SK-N-MC (cell line): ENCODE results near the gene DMBT1.

Experiments used
- DNase-seq: peaks from one replicate; pipeline ENCODE4 v3.0.0-alpha.2; 2011; ENCODE audit warnings: low read depth, low spot score
- H3K27ac ChIP-seq: fragments of 200-600 bp; sonication (generic); 2 replicates; pipeline ENCODE4 v1.5.1; 2016; ENCODE audit warnings: mixed run types
- H3K36me3 ChIP-seq: fragments of 200-600 bp; sonication (generic); 2 replicates; pipeline ENCODE4 v1.6.1; 2017; ENCODE audit warnings: antibody characterized with exemption, low read length, mixed read lengths; ENCODE audit not compliant: insufficient read depth
- H3K4me3 ChIP-seq: fragments of 200-600 bp; sonication (generic); 2 replicates; pipeline ENCODE4 v1.5.1; 2016
- H3K9ac ChIP-seq: fragments of 200-600 bp; sonication (generic); 2 replicates; pipeline ENCODE4 v1.8.0; 2017; ENCODE audit warnings: mixed run types, mixed read lengths; ENCODE audit not compliant: insufficient read length
- H3K9me3 ChIP-seq: fragments of 200-600 bp; sonication (generic); 2 replicates; pipeline ENCODE4 v1.6.1; 2017; ENCODE audit warnings: low read depth, mild to moderate bottlenecking, antibody characterized with exemption, low read length, moderate library complexity, mixed read lengths
- EZH2 ChIP-seq: fragments of 200-600 bp; sonication (generic); IDR thresholded peaks from one replicate; pipeline ENCODE4 v1.6.1; 2017; ENCODE audit warnings: antibody characterized with exemption
- FOXP2 ChIP-seq: optimal IDR thresholded peaks from 2 replicates; pipeline ENCODE3; 2011; ENCODE audit warnings: mild to moderate bottlenecking, moderate library complexity; ENCODE audit not compliant: insufficient read depth; ENCODE audit errors: extremely low read length, control extremely low read depth
- POLR2AphosphoS5 ChIP-seq: IDR thresholded peaks from 2 replicates; pipeline ENCODE4 v1.6.1; 2012; ENCODE audit warnings: mild to moderate bottlenecking, low read depth, low read length, borderline replicate concordance

Gene DMBT1

GRCh38 chr10:122543676-122544445 is 16.7 kb upstream of the DMBT1 start:
- no peak overlapping the region for H3K4me3 ChIP-seq
- no peak overlapping the region for H3K27ac ChIP-seq
- TF ChIP-seq EZH2: no peak
- TF ChIP-seq POLR2AphosphoS5: no peak
- no peak for TF ChIP-seq FOXP2
- H3K9me3 ChIP-seq: no peaks in the 10 kb centered on the region
- DNase-seq: no peak
- H3K36me3 ChIP-seq: no peaks in the 10 kb centered on the region
- no peak overlapping the region for H3K9ac ChIP-seq

- H3K36me3 ChIP-seq: no peaks in the 10 kb centered on the region
- H3K9me3 ChIP-seq: no peaks in the 10 kb centered on the region
- H3K4me3 ChIP-seq: no peak overlapping the region
- no peak overlapping the region for H3K9ac ChIP-seq
- no peak for DNase-seq
- TF ChIP-seq POLR2AphosphoS5: no peak
- no peak for TF ChIP-seq EZH2
- no peak for TF ChIP-seq FOXP2
- no peak overlapping the region for H3K27ac ChIP-seq
Observed at GRCh38 chr10:122544493-122544892, 16.1 kb upstream of the DMBT1 start.

GRCh38 chr10:122546242-122546641 is 14.3 kb upstream of the DMBT1 start:
- no peak for TF ChIP-seq EZH2
- TF ChIP-seq POLR2AphosphoS5: no peak
- no peak for TF ChIP-seq FOXP2
- H3K36me3 ChIP-seq: no peaks in the 10 kb centered on the region
- DNase-seq: no peak
- H3K4me3 ChIP-seq: no peak overlapping the region
- H3K9ac ChIP-seq: no peak overlapping the region
- H3K27ac ChIP-seq: no peak overlapping the region
- no peaks in the 10 kb centered on the region for H3K9me3 ChIP-seq

GRCh38 chr10:122548407-122549085 is 12.0 kb upstream of the DMBT1 start:
- no peak for TF ChIP-seq EZH2
- TF ChIP-seq FOXP2: no peak
- TF ChIP-seq POLR2AphosphoS5: no peak
- no peak for DNase-seq

GRCh38 chr10:122549636-122550035 is 10.9 kb upstream of the DMBT1 start:
- Histone ChIP-seq H3K27ac (no peak overlapping the region), H3K4me3 (no peak overlapping the region), H3K9ac (no peak overlapping the region), H3K36me3 (no peaks in the 10 kb centered on the region), H3K9me3 (no peaks in the 10 kb centered on the region)
- no peak for DNase-seq
- no peak for TF ChIP-seq POLR2AphosphoS5
- no peak for TF ChIP-seq EZH2
- no peak for TF ChIP-seq FOXP2

More at GRCh38 chr10:122548407-122549085, 12.0 kb upstream of the DMBT1 start:
- no peaks in the 10 kb centered on the region for H3K36me3 ChIP-seq
- H3K9me3 ChIP-seq: no peaks in the 10 kb centered on the region
- no peak overlapping the region for H3K27ac ChIP-seq
- no peak overlapping the region for H3K4me3 ChIP-seq
- H3K9ac ChIP-seq: no peak overlapping the region

GRCh38 chr10:122550427-122550826 is 10.1 kb upstream of the DMBT1 start:
- Histone ChIP-seq H3K36me3 (no peaks in the 10 kb centered on the region), H3K4me3 (no peak overlapping the region), H3K27ac (no peak overlapping the region), H3K9me3 (no peaks in the 10 kb centered on the region), H3K9ac (no peak overlapping the region)
- DNase-seq: no peak
- TF ChIP-seq POLR2AphosphoS5 (no peak), EZH2 (no peak)

GRCh38 chr10:122550983-122551382 is 9.6 kb upstream of the DMBT1 start:
- no peak for TF ChIP-seq EZH2
- no peak for TF ChIP-seq POLR2AphosphoS5
- no peak for TF ChIP-seq FOXP2
- DNase-seq: no peak
- H3K9ac ChIP-seq: no peak overlapping the region
- H3K9me3 ChIP-seq: no peaks in the 10 kb centered on the region
- H3K27ac ChIP-seq: no peak overlapping the region
- no peaks in the 10 kb centered on the region for H3K36me3 ChIP-seq
- no peak overlapping the region for H3K4me3 ChIP-seq

GRCh38 chr10:122551450-122551849 is 9.1 kb upstream of the DMBT1 start:
- Histone ChIP-seq H3K4me3 (no peak overlapping the region), H3K27ac (no peak overlapping the region), H3K9me3 (no peaks in the 10 kb centered on the region), H3K36me3 (no peaks in the 10 kb centered on the region), H3K9ac (no peak overlapping the region)
- no peak for DNase-seq
- TF ChIP-seq EZH2 (no peak), POLR2AphosphoS5 (no peak), FOXP2 (no peak)
